A673 (cell line): ENCODE measurements around the gene MYEOV.

Experiments
- CTCF ChIP-seq: fragments of 300-800, 200-600 bp; sonication (generic); conservative IDR thresholded peaks from 2 replicates; pipeline ENCODE4 v1.5.1; 2017; ENCODE audit warnings: low read depth, mild to moderate bottlenecking, antibody characterized with exemption, low read length, moderate library complexity, mixed read lengths
- EZH2 ChIP-seq: fragments of 200-600 bp; sonication (generic); IDR thresholded peaks from 2 replicates; pipeline ENCODE4 v1.6.1; 2017; ENCODE audit warnings: borderline replicate concordance, low read depth, mild to moderate bottlenecking, mixed read lengths, antibody characterized with exemption, low read length; ENCODE audit not compliant: poor library complexity, severe bottlenecking

GRCh38 chr11:69245041-69245440 lies 48.9 kb upstream of the MYEOV start:
- no peak for TF ChIP-seq CTCF
- TF ChIP-seq EZH2, result no peak
